Hematopoietic multipotent progenitor cell treated with erythropoietin and hydrocortisone succinate and interleukin-3 and kit ligand, for 6 days (in vitro differentiated cells): ENCODE results near the gene KAT5.
A peak's percentile ranks its signal among the peaks of the same experiment; 100 is the strongest.

ENCODE experiments used
- DNase-seq: peaks from one replicate; pipeline ENCODE4 v3.0.0-alpha.2; 2015

KAT5 gene

DNA sequence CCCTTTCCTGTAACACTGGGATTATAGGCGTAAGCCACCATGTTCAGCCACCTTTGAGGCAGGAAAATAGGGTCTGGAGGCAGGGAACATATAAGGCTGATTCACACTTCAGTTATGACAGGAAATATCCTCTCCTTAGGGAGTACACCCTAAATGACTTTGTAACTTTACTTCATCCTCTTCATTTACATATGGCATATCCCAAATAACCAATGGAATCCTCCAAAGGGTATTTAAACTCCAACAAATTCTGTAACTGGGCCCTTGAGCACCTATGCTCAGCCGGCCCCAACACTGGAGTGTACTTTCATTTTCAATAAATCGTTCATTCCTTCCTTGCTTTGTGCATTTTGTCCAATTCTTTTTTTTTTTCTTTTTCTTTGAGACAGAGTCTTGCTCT, 1.6 kb upstream of the KAT5 start:
- DNase-seq = no peak

DNA sequence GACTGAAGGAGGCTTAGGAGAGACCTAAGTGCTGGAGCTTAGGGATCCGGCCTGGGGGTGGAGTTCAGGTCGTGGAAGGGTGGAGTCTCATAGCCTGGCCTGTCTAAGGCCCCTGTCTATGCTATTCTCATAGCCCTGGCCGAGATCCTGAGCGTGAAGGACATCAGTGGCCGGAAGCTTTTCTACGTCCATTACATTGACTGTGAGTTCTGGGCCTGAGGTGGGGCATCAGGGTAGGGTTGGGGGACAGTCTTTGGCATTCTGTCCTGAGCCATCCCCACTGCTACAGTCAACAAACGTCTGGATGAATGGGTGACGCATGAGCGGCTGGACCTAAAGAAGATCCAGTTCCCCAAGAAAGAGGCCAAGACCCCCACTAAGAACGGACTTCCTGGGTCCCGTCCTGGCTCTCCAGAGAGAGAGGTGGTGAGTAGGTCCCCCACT, 603 bp downstream of the KAT5 start:
- no peak for DNase-seq

DNA sequence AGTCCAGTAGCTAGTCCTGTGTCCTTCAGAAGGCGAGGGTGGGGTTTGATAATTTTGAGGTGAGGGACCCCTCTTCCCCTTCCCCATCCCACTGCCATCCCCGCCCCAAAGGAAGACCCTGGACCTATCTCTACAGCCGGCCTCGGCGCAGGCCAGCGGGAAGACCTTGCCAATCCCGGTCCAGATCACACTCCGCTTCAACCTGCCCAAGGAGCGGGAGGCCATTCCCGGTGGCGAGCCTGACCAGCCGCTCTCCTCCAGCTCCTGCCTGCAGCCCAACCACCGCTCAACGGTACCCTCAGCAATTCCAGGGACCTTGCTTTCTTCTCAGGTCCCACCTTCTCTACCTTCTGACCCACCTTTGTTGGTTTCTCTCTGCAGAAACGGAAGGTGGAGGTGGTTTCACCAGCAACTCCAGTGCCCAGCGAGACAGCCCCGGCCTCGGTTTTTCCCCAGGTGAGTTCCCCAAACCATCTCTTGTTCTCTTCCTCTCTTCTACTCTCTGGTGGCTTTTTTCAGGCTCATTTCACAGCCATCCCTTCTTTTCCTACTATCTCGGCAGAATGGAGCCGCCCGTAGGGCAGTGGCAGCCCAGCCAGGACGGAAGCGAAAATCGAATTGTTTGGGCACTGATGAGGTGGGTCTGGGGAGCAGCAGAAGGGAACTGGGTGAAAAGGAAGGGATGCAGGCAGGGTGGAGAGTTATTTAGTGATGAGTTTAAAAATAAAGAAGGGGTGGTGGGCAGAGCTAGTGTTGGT, 1.3 kb downstream of the KAT5 start:
- no peak for DNase-seq

DNA sequence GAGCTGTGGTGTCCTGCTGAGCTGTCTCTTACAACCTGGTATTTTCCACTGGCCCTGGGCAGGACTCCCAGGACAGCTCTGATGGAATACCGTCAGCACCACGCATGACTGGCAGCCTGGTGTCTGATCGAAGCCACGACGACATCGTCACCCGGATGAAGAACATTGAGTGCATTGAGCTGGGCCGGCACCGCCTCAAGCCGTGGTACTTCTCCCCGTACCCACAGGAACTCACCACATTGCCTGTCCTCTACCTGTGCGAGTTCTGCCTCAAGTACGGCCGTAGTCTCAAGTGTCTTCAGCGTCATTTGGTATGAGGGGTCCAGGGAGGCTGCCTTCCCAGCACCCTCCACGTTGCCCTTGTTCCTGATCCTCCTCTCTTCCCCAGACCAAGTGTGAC, 2.4 kb downstream of the KAT5 start:
- DNase-seq = no peak

DNA sequence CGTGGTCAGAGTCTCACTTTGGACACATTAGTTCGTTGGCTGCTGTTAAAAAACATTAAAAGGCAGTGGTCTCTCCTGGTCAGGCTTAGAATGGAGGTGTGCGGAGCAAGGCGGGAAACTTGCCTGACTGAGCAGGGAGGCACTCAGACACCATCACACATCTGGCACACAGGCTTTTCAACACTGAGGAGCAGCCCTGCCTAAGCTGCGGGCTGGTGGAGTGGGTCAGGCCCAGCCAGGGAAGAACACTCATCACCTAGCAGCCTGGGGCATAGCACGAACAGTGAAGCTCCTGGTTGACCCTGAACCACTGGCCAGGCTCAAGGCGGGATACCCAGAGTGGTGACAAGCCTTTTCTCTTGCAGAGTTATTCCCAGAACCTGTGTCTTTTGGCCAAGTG, 4.2 kb downstream of the KAT5 start:
- DNase-seq = no peak

DNA sequence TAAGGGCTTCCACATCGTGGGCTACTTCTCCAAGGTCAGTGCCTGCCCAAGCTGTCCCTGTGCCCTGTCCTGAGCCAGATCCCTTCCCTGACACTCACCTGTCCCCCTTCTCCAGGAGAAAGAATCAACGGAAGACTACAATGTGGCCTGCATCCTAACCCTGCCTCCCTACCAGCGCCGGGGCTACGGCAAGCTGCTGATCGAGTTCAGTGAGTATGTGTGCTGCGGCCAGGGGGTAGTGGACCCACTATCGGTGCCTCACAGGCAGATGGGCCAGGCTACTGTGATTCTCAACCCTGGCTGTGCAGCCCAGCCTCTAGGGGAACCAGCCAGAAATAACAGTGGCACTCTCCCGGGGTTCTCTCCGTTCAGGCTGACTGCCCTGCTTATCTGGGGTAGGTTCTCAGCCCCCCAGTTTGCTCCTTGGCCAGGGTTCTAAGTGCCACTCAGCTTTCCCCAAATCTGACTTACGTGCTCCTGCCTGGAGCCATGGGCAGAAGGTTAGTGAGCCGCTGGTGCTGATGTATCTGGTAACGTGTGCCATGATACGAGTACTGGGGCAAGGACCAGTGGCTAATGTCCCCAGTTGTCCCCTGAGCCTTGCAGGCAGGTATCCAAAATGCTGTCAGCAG, 4.8 kb downstream of the KAT5 start:
- no peak for DNase-seq

DNA sequence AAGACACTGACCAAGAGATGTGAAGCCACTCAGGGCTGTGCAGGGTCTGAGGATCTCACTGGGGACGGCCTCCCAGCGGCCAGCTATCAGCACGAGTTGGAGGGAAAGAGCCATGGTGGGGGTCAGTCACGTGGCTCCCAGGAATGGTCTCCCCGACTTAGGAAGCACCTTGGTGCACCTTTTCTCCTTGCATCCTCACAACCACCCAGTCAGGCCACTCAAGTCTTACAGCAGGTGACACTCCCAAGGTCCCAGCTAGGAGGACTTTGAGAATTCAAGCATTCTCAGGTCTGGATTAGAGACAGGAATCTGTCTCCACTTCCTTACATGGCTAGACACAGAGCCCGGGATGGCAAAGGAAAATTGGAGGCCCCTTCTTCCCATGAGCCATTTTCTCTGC, 5.9 kb downstream of the KAT5 start:
- no peak for DNase-seq

DNA sequence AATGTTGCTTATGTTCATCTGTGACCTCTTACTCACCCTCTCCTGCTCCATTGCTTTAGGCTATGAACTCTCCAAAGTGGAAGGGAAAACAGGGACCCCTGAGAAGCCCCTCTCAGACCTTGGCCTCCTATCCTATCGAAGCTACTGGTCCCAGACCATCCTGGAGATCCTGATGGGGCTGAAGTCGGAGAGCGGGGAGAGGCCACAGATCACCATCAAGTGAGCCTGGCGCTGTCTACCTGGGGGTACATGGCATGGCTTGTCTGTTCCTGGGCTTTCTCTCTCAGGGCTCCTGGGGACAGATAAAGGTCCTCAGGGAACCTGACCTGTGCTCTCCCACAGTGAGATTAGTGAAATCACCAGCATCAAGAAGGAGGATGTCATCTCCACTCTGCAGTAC, 6.5 kb downstream of the KAT5 start:
- DNase-seq = no peak

DNA sequence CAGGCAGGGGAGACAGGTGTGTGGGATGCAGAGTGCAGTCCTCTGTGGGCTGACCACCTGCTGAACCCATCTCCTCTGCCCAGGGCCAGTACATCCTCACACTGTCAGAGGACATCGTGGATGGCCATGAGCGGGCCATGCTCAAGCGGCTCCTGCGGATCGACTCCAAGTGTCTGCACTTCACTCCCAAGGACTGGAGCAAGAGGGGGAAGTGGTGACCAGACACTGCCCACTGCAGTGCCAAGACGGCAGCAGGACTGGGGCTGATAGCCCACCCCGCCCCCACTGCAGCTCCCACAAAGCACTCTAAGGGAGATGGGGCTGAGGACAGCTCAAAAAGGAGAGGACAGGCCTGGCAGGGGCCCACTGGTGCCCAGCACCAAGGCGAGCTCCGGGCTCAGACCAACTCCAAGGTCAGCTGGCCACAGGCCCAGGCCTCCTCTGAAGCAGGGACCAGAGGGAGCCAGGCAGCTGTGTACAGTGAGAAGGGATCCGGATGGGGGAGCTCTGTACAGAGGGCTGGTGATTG, 7.0 kb downstream of the KAT5 start:
- DNase-seq = peak; percentile 32

DNA sequence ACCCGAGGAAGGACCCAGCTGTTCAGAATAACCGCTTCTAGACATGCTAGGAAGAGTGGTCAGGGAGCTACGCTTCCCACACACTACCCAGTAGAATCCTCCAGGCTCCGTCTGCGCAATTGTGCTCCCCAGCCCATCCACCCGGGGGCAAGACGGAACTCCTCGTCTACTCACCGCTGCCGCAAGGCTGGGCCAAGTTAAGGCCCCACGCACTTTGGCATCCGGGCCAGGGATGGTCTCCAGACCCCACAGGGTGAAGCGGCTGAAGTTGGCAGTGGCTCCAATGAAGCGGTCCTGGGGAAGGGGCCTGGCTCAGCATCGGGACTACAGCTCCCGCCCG, 7.8 kb downstream of the KAT5 start:
- DNase-seq = peak; percentile 61

DNA sequence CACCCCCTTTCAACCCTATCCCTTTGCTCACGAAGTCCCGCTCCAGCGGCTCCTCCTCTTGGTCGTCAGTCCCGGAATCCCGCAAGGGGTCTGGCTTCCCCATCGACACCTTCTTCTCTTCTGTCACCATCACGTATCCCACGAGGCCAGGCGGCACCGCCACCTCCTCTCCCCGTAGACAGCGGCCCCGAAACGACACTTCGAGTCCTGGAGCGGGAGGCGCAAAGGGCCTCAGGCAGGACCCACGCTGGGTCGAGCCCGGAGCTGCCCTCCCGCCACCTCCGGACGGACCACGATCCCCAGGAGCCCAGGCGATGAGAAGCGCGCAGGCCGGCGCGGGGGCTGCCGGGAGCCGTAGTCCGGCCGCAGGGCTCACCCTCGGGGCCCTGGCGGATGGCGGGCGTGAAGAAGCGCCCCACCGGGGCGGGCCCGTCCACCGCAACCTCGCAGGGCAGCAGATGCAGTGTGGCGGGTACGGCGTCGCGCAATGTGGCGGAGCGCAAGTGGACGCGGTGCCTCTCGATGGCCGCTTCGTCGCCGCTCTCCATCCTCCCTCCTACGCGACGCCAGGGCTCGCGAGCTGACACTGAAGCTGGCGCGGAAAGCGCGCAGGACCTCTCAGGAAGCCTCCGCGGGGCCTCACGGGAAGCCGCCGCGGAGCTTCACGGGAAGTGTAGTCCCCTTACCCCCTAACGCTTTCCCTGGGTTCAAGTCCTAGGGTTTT, 8.3 kb downstream of the KAT5 start, which contains the start of gene RNASEH2C:
TSS of gene RNASEH2C (minus strand) at position 588 of the 724 bp plus-strand sequence. CDS start at position 548, 40 bp downstream.
- peak; percentile 95 for DNase-seq

DNA sequence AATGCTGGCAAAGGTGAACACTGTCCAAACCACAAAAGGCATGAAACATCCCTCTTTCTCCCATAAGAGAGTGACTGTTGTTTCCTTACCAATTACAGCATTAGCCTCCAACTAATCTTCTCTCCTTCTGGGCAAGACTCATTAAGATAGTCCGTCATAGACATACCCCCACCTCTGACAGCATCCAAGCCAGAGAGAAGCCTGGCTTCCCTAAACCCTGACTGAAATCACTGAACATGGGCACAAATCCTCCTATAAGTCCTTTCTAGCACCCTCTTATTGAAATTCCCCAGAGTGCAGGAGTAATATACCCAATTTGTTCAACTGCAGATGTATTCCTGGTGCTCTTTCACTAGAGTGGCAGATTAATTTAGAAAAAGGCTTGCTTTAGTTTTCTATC, 10.2 kb downstream of the KAT5 start:
- DNase-seq = no peak

DNA sequence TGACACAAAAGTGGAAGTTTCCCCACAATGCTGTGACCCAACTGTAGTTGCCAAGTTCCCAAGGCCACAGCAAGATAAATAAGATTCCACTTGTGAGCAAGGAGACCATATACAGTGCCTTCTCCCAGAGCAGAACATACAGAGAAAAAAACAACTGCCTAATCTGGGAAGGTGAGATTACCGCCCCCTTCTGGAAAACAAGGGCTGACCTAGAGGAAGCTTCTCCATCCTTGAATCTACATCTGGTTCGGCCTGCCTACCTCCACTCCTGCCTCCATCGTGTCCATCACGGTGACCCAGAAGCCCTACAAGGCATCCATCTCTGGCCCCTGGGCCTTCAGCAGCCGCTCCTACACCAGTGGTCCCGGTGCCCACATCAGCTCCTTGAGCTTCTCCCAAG, 14.6 kb downstream of the KAT5 start:
- DNase-seq = peak; percentile 28

DNA sequence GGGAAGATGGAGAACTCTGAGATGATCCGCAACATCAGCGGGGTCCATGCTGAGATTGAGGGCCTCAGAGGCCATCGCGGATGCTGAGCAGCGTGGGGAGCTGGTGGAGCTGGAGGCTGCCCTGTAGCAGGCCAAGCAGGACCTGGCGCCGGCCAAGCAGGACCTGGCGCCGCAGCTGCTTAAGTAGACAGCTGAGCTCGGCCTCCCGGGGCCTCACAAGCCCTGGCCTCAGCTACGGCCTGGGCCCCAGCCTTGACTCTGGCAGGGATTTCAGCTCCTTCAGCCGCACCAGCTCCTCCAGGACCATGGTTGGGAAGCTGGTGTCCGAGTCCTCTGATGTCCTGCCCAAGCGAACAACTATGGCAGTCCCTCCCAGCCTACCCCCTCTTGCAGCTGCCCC, 15.8 kb downstream of the KAT5 start:
- no peak for DNase-seq

DNA sequence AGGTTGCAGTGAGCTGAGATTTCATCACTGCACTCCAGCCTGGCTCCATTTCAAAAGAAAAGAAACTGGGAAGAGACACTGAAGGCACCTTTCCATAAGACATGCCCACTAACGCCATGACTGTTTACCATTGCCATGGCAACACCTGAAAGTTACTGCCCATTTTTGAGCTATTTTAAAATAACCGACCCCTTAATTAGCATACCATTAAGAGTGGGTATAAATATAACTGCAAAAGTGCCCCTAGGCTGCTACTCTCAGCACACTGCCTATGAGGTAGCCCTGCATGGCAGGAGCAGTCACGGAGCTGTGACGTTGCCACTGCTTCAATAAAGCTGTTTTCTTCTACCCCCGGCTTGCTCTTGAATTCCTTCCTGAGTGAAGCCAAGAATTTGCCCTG, 18.4 kb downstream of the KAT5 start:
- DNase-seq = no peak

DNA sequence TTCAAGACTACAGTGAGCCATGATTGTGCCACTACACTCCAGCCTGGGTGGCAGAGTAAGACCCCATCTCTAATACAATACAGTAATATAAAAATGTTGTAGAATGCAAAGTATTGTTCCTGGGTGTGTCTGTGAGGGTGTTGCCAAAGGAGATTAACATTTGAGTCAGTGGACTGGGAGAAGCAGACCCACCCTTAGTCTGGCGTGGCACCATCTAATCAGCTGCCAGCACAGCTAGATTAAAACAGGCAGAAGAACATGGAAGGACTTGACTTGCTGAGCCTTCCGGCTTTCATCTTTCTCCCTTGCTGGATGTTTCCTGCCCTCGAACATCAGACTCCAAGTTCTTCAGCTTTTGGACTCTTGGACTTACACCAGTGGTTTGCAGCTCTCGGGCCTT, 23.1 kb downstream of the KAT5 start:
- DNase-seq = peak; percentile 85

DNA sequence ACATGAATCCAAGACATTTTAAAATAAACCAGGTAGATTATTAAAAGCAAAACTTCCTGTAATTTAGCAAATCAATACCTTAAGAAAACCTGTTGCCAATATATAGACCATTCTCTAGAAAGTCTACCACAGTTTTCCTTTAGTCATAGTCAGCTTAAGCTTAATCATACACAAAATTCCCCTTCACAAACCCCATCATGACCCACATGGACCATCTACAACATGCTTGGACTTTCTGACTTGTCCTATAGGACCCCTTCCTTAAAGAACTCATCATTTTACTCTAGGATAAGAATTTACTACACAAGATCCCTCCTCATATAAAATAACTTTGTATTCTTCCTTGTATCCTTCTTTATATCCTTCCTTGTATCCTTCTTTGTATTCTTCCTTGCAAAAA, 24.8 kb downstream of the KAT5 start:
- DNase-seq = no peak

DNA sequence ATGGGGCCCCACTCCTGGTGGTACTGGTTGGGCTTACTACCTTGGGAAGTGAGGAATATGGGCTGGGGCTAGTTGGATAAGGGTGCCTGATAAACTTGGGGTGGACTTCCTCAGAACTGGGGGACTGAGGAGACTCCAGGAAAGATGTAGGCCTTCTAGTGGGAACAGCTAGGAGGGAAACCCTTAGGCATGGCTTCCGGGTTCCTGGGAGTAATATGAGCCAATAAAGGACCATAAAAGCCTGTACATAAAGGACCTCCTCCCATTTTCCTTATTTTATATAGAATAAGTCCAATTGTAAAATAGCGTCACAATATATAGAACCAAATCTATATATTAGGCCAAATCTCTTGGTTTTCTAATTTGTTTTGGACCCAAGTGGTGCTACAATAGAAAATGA, 27.0 kb downstream of the KAT5 start:
- no peak for DNase-seq

DNA sequence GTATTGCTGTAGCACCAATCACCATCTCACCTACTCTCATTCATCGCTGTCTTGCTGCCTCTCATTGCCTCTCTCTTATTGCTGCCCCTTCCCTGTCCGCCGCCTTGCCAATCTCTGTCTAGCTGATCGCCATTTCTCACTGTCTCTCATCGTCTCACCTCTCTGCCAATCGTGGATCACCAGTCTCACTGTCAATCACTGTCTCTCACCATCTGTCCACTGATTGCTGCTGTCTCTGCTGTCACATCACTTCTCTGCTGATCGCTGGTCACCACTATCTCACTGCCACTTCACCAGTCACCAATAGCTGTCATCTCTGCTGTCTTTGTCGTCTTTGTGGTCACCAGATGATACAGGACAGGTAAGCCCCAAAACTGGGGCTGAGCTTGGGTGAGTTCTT, 29.1 kb downstream of the KAT5 start:
- no peak for DNase-seq

DNA sequence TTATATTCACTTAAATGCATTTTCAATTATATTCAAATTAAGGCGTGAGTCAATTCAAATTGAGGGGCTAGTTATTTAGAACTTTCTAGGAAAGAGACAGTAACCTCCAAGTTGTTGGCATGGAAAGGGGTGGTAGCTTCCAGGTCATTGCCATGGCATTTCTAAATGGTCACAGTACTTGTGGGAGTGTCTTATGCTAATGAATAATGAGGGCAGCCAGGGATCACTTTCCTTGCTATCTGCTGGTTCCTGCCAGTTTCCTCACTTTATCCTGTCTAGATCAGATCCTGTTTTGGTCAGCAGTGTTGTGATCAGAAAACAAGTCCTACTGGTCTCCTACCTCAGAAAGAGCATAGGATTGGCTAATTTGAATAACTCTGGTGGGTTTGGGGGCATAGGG, 30.3 kb downstream of the KAT5 start:
- DNase-seq = no peak

DNA sequence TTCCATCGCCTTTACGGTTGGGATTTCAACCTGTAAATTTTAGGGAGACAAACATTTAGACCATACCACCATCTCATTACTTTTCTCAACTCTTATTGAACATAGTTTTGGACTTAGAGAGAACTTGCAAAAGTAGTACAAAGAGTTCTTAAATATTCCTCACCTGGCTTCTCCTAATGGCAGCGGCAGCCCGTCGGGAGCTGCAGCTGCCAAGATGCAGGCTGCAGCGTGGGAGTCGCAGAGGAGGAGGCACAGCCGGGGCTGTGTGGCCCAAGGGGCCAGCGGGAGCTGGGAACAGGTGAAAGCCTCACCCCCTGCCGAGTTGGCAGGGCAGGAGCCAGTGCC, 31.6 kb downstream of the KAT5 start:
- DNase-seq = no peak

DNA sequence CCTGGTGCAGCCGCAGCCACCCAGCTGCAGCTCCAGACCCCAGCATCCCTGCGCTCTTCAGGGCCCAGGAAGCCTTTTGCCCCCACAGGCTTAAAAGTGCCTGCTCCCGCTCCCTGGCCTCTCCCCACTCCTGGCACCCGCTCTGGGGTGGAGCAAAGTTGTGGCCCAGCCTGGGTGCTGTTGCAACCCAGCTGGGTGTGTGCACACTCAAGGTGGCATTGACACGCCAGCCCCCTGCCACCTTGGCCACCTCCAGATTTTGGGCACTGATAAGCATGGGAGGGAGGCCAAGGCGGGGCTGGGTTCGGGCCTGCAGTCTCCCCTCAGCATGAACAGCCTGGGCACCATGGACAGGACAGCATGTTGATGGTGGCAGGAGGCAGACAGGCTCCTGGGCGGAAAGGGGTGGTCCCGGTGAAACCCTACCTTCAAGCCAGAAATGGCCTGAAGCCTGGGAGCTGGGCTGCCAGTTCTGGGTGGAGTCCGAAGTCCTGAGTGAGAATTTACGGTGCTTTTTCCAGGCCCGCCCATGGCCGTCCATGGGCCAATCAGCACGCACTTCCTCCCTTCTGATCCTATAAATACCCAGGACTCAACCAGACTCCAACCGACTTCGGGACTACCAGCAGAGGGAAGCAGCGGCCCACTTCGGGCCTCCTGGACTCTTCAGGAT, 32.1 kb downstream of the KAT5 start:
- peak; percentile 45 for DNase-seq

DNA sequence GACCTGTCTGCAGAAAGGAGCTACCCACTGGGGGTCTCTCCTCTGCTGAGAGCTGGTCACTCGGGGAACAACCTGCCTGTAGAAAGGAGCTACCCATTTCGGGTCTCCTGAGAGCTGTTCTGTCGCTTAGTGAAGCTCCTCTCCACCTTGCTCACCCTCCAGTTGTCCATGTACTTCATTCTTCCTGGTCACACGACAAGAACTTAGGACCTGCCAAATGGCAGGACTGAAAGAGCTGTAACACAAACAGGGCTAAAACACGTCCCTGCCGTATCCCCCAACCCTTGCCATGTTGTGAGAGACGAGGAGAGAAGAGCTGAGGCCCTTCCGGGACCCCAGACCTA, 32.6 kb downstream of the KAT5 start:
- DNase-seq = no peak

DNA sequence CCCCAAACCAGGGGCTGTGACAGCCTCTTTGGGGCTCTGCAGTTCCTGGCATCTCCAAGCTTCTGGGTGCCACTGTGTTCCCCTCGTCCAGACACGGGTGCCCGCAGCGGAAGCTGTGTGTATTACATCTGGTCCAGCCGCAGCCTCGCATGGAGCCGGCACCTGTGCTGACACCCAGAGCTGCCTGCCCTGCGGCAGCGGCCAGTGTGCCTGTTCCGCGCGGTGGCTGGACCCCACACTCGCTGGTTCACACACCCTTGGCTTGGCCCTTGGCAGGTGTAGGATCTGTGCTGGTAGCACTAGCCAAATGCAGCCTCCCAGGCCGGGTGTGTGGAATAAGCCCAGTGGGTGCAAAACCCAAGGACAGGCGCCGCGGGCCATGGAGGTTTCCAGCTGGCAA, 33.0 kb downstream of the KAT5 start:
- DNase-seq = no peak
